ENCODE results near the gene GPATCH8. TPM values are rescaled to one million over a fixed set of nuclear protein-coding genes. Genes with fewer than 3 reads are reported as not detected.

Gene GPATCH8
- total RNA-seq, 4 donors from 2014 or later = 39.6 to 91.6 (median 48.3) TPM

DNA sequence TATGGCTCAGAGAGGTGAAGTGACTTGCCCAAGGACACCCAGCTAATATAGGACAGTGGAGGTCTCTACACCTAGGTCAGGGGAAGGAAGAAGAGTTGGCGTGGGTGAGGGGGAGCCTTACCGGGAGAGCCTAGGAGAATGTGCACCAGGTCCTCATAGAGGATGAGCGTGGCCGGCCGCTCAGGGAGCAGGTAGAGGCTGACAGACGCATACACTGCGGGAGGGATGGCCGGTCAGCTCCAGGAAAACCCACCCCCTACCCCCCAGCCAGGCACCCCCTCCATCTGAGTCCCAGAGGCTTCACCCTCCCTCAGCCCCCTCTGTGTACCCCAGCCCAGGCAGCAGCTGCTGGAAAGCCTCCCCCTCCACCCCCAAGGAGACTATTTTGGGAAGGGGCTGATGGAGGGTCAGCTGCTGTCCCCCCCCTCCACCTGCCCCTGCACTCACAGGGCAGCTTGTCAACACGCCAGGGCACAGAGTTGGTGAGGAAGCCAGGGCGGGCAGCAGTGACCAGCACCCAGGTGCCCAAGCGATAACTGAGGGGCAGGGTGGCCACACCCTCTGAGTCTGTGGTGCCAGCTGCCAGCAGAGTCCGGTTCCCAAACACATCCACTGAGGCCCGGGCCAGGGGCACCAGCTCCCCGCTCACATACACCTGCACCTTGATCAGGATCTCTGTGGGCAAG is 143.6 kb downstream of the GPATCH8 start:
- Histone ChIP-seq H3K4me3 (no peak overlapping the region), H3K36me3 (no peaks in the 10 kb centered on the region), H3K4me1 (peaks cover 0 to 12% (median 10%) of the 10 kb centered on the region in 4 donors), H3K27me3 (peaks cover 0 to 12% of the 10 kb centered on the region in 2 donors), H3K27ac (no peak overlapping the region), H3K9me3 (no peaks in the 10 kb centered on the region)
- TF ChIP-seq CTCF (IDR thresholded peaks at IDR 0.05) = no peak
- TF ChIP-seq POLR2A (IDR thresholded peaks at IDR 0.05) = no peak
- no peak for DNase-seq

GRCh38 chr17:44359006-44359405 is 144.2 kb downstream of the GPATCH8 start:
- TF ChIP-seq POLR2A (IDR thresholded peaks at IDR 0.05) (no peak), CTCF (IDR thresholded peaks at IDR 0.05) (no peak)
- H3K4me3 ChIP-seq = no peak overlapping the region
- H3K27me3 ChIP-seq = peaks cover 0 to 12% of the 10 kb centered on the region in 2 donors
- no peaks in the 10 kb centered on the region for H3K9me3 ChIP-seq
- DNase-seq = no peak
- H3K4me1 ChIP-seq = peaks cover 0 to 12% (median 10%) of the 10 kb centered on the region in 4 donors
- no peaks in the 10 kb centered on the region for H3K36me3 ChIP-seq
- no peak overlapping the region for H3K27ac ChIP-seq

DNA sequence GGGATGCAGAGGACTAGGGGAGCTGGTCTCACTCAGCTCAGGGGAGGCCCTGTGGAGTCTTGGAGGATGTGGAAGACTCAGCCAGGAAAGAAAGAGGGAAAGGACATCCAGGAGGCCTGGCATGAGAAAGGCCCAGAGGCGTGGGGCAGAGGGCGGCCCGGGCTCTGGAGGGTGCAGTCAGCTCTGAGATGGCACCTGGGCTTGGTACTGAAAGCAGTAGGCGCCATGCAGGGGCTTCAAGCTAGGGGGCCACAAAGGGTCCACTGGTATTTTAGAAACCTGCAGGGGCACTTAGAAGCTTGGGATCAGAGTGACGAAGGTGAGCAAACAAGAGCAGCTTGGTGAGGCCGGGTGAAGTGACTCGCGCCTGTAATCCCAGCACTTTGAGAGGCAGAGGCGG is 145.1 kb downstream of the GPATCH8 start:
- DNase-seq = no peak

GRCh38 chr17:44356241-44356640 is 147.0 kb downstream of the GPATCH8 start:
- H3K4me1 ChIP-seq = peaks cover 0 to 4% (median 0%) of the 10 kb centered on the region in 4 donors
- no peaks in the 10 kb centered on the region for H3K27me3 ChIP-seq
- no peaks in the 10 kb centered on the region for H3K9me3 ChIP-seq
- peaks cover 0 to 20% (median 0%) of the 10 kb centered on the region in 3 donors for H3K36me3 ChIP-seq
- TF ChIP-seq CTCF (IDR thresholded peaks at IDR 0.05) = no peak
- no peak for TF ChIP-seq POLR2A (IDR thresholded peaks at IDR 0.05)
- no peak for DNase-seq
- no peak overlapping the region for H3K4me3 ChIP-seq
- H3K27ac ChIP-seq = no peak overlapping the region

More for the DNA sequence above, 145.1 kb downstream of the GPATCH8 start:
- Histone ChIP-seq H3K4me3 (no peak overlapping the region), H3K27me3 (peaks cover 0 to 8% of the 10 kb centered on the region in 2 donors), H3K27ac (no peak overlapping the region), H3K36me3 (peaks cover 0 to 2% (median 0%) of the 10 kb centered on the region in 3 donors), H3K4me1 (peaks cover 0 to 9% (median 7%) of the 10 kb centered on the region in 4 donors), H3K9me3 (no peaks in the 10 kb centered on the region)
- TF ChIP-seq POLR2A (IDR thresholded peaks at IDR 0.05) (no peak), CTCF (IDR thresholded peaks at IDR 0.05) (no peak)

DNA sequence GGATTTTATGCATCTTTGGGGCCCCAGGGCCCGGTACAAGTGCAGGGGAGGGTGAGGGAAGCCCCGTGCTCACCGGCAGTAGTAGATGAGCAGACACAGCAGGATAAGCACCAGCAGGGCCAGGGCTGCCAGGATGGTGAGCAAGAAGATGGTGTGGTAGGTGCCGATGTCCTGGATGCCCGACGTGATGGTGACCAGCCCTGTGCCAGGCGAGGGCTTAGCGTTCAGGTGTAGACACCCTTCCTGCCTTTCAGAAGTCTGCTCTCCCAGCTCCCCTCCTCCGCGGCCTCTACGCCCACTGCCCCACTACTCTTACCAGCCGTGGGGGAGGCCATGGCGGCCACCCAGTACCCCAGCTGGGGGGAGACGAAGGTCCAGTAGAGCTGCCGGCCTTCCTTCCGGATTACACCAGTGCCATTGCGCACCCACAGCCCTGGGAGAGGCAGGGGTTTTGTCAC is 147.5 kb downstream of the GPATCH8 start:
- Histone ChIP-seq H3K4me3 (no peak overlapping the region), H3K36me3 (peaks cover 0 to 26% (median 0%) of the 10 kb centered on the region in 3 donors), H3K9me3 (no peaks in the 10 kb centered on the region), H3K27ac (no peak overlapping the region), H3K4me1 (peaks cover 0 to 4% (median 0%) of the 10 kb centered on the region in 4 donors), H3K27me3 (no peaks in the 10 kb centered on the region)
- DNase-seq = no peak
- TF ChIP-seq POLR2A (IDR thresholded peaks at IDR 0.05) (no peak), CTCF (IDR thresholded peaks at IDR 0.05) (no peak)

All from Peyer's patch (tissue), 4 donors.